Tibial artery (tissue), 4 donors: Measurements from ENCODE around the gene RBM38.

ENCODE experiments used
- DNase-seq, 2 donors: peaks; one replicate each; pipeline ENCODE4 v3.0.0-alpha.2; 2019
- H3K27ac ChIP-seq, 2 donors: fragments of 200-600 bp; sonication (generic) in 1 of 2; 1 replicate in 1 of 2; 2 replicates in 1 of 2; pipeline ENCODE4 v1.5.1; 2018 to 2019; ENCODE audit warnings: mild to moderate bottlenecking in 1 of 2
- H3K27me3 ChIP-seq, 2 donors: fragments of 200-600 bp; sonication (generic) in 1 of 2; one replicate each; pipeline versions ENCODE4 v1.5.1 to v1.6.0; 2016 to 2019
- H3K36me3 ChIP-seq, 3 donors: fragments of 200-600 bp; sonication (generic) in 2 of 3; one replicate each; pipeline ENCODE4 v1.5.1; 2016 to 2019; ENCODE audit warnings: mild to moderate bottlenecking in 2 of 3
- H3K4me1 ChIP-seq, 4 donors: fragments of 200-600 bp; sonication (generic) in 2 of 4; 1 replicate in 3 of 4; 2 replicates in 1 of 4; pipeline ENCODE4 v1.5.1; 2016 to 2019
- H3K4me3 ChIP-seq, 2 donors: fragments of 200-600 bp; sonication (generic) in 1 of 2; 1 replicate in 1 of 2; 2 replicates in 1 of 2; pipeline ENCODE4 v1.5.1; 2018 to 2019; ENCODE audit warnings: mild to moderate bottlenecking in 2 of 2
- H3K9me3 ChIP-seq, 3 donors: fragments of 200-600 bp; sonication (generic) in 1 of 3; one replicate each; pipeline ENCODE4 v1.5.1; 2016 to 2019
- intact Hi-C: fragments of 100-400 bp; cut with DNase I; formaldehyde crosslinking; loops from one replicate; pipeline ENCODE4 v1.15.0; 2023; ENCODE audit warnings: low total_unique reads
- TF ChIP-seq, protein P1 (sequence below), 2 experiments: fragments of 200-600 bp in 1 of 2; fragments of 450-650 bp in 1 of 2; IDR thresholded peaks; one replicate each; pipeline ENCODE4 v1.5.1; 2017 to 2019; ENCODE audit warnings: antibody characterized with exemption in 2 of 2, mild to moderate bottlenecking in 1 of 2, moderate library complexity in 1 of 2

The RBM38 gene

DNA sequence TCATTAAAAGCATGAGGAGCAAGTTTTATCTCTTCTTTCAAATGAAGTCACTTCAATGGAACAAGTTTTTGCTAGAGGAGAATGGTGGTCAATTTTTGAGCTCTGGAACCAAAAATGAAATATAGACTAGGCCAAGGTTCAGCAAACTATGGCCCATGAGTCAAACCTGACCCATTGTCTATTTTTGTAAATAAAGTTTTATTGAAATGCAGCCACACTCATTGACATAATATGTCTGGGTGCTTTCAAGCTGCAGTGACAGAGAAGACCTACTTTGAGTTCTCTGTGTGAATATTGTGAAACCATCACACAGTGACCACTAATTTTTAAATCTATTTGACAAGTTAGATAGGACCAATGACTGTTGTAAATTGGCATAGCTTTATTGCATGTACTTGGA lies 26.7 kb upstream of the RBM38 start:
- intact Hi-C loops: no loop called here
- Histone ChIP-seq H3K4me1 (no peaks in the 10 kb centered on the region), H3K9me3 (no peaks in the 10 kb centered on the region), H3K27ac (no peak overlapping the region), H3K36me3 (peaks cover 56 to 79% (median 72%) of the 10 kb centered on the region in 3 donors), H3K4me3 (no peak overlapping the region), H3K27me3 (no peaks in the 10 kb centered on the region)
- TF ChIP-seq, protein P1, sequence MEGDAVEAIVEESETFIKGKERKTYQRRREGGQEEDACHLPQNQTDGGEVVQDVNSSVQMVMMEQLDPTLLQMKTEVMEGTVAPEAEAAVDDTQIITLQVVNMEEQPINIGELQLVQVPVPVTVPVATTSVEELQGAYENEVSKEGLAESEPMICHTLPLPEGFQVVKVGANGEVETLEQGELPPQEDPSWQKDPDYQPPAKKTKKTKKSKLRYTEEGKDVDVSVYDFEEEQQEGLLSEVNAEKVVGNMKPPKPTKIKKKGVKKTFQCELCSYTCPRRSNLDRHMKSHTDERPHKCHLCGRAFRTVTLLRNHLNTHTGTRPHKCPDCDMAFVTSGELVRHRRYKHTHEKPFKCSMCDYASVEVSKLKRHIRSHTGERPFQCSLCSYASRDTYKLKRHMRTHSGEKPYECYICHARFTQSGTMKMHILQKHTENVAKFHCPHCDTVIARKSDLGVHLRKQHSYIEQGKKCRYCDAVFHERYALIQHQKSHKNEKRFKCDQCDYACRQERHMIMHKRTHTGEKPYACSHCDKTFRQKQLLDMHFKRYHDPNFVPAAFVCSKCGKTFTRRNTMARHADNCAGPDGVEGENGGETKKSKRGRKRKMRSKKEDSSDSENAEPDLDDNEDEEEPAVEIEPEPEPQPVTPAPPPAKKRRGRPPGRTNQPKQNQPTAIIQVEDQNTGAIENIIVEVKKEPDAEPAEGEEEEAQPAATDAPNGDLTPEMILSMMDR (IDR thresholded peaks at IDR 0.05): no peak
- DNase-seq: no peak

DNA sequence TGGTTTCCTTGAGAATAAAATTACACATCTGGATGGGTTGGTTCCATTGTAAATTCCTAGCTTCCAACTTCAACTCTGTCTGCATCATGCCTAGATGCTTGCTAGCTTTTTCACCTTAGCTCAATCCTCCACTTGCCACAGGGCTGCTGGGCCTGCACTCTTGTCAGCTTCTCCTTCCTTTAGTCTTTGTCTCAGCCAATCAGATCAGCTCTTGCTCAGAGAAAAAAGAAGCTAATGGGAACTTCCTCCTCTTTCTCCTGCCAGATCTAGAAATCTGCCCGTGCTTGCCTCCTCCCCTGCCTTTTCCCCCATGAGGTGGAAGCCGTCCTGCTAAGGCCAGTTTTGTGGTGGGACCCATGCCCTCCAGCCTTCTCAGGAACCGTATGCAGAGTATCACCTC lies 21.6 kb upstream of the RBM38 start:
- Histone ChIP-seq H3K27ac (no peak overlapping the region), H3K27me3 (no peaks in the 10 kb centered on the region), H3K9me3 (no peaks in the 10 kb centered on the region), H3K36me3 (peaks cover 89 to 98% (median 97%) of the 10 kb centered on the region in 3 donors), H3K4me1 (no peaks in the 10 kb centered on the region), H3K4me3 (no peak overlapping the region)
- peak in 1 of 2 donors; percentile 58 for DNase-seq
- intact Hi-C loops: no loop called here
- TF ChIP-seq, protein P1 (IDR thresholded peaks at IDR 0.05): no peak

DNA sequence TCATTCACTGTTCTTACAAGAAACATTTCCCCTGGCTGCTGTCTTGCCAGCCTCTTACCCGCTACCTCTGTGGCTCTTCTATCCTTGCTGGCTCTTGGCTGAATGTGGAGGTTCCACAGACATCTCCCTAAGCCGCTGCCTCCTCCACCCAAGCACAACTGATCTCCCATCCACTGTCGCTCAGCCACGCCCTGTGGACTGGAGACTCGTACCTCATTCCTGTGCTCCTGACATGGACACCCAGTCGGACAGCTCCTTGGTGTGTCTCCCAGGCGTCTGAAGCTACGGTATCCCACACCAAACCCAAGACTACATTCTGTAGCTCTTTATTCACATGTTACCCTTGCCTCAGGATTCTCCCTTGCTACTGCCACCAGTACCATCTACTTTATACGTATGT lies 20.9 kb upstream of the RBM38 start:
- Histone ChIP-seq H3K27ac (no peak overlapping the region), H3K4me3 (no peak overlapping the region), H3K9me3 (no peaks in the 10 kb centered on the region), H3K4me1 (no peaks in the 10 kb centered on the region), H3K36me3 (peaks cover 91 to 100% (median 97%) of the 10 kb centered on the region in 3 donors), H3K27me3 (no peaks in the 10 kb centered on the region)
- intact Hi-C loops: no loop called here
- TF ChIP-seq, protein P1 (IDR thresholded peaks at IDR 0.05): no peak
- no peak for DNase-seq

DNA sequence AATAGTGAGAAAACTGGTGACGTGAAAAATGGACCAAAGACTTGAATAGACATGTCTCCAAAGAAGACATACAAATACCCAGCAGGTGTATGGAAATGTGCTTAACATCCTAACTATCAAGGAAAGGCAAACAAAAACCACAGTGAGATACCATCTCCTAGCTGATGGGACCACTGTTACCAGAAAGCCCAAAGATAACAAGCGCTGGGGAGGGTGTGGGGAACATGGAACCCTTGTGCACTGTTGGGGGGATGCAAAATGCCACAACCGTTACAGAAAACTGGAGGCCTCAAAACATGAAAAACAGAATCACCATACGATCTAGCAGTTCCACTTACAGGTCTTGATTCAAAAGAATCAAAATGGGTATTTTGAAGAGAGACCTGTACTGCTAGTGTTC lies 19.8 kb upstream of the RBM38 start:
- Histone ChIP-seq H3K27ac (no peak overlapping the region), H3K4me3 (no peak overlapping the region), H3K4me1 (no peaks in the 10 kb centered on the region), H3K36me3 (peaks cover 80 to 100% (median 97%) of the 10 kb centered on the region in 3 donors), H3K9me3 (no peaks in the 10 kb centered on the region), H3K27me3 (no peaks in the 10 kb centered on the region)
- TF ChIP-seq, protein P1 (IDR thresholded peaks at IDR 0.05): no peak
- intact Hi-C loops: no loop called here
- DNase-seq: no peak

DNA sequence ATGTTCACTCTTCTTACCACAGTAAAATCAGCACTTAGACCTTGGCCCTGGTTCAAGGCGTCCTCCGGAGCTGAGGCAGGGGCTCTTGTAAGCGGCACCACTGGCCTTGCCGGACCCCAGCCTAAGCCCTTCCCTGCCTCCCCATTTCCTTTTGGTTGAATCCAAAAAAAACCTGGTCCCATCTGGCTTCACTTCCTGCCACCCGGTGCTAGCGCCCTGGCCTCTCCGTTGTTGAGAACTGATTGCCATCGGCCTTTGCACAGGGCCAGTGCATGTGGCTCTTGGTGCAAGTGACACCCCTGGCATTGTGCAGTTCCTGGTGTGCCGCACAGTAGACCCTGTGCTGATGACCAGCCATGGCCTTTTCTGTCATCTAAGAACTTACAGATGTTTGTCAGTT lies 19.0 kb upstream of the RBM38 start:
- no peak for DNase-seq
- H3K4me1 ChIP-seq: no peaks in the 10 kb centered on the region
- no peaks in the 10 kb centered on the region for H3K9me3 ChIP-seq
- H3K27ac ChIP-seq: no peak overlapping the region
- H3K36me3 ChIP-seq: peaks cover 72 to 100% (median 91%) of the 10 kb centered on the region in 3 donors
- intact Hi-C loops: no loop called here
- no peaks in the 10 kb centered on the region for H3K27me3 ChIP-seq
- H3K4me3 ChIP-seq: no peak overlapping the region
- TF ChIP-seq, protein P1 (IDR thresholded peaks at IDR 0.05): no peak
